ENCODE measurements around the gene CA5A.
"Not testable (repeated sequence)": the region's sequence is repeated elsewhere in the genome, so short reads cannot be mapped to it uniquely, and the experiment has no call there.

Gene CA5A

DNA sequence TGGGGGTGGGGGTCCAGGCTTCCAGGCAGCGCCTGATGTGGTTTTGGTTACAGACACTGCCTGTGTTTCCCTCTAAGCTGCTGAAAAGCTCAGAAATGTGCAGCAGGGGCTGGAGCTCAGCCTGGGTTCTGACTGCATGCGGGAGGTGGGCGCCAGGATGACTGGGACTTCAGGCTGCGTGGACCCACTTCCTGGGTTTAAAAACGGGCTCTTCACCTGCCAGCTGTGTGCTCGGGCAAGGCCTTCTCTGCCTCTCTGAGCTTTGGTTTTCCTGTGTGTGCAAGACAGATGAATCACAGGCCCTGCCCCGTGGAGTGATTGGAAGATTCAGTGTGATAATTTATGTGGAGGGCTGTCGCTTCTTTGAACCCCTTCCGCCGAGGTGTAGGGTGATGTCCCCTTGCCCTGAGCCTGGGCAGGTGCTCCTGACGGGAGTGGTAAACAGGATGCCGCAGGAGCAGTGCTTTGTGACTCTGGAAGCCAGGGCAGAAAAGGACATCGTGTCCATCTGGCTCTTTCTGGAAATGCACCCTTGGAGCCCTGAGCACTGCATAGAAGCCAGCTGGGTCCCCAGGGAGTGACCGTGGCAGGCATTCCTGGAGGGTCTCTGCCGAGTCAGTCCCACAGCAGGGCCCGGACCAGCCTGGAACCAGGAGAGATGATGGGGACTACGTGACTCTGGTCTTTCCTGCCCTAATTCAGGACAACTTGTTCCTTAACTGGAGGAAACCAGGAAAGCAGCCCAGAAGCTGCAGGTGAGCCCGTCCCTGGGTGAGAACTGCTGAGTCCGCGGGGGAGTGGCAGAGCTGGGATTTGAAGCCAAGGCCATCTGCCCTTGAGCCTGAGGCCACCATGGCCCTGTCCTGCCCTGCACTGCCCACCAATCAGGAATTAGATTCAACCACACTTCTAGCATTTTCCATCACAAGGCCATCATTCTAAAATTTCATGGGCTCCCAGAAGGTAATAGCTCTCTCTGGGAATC lies 38.5 kb downstream of the CA5A start:
- in situ Hi-C loops (cut with MboI; ENCODE audit: low sequenced_read_pairs): no loop called here

DNA sequence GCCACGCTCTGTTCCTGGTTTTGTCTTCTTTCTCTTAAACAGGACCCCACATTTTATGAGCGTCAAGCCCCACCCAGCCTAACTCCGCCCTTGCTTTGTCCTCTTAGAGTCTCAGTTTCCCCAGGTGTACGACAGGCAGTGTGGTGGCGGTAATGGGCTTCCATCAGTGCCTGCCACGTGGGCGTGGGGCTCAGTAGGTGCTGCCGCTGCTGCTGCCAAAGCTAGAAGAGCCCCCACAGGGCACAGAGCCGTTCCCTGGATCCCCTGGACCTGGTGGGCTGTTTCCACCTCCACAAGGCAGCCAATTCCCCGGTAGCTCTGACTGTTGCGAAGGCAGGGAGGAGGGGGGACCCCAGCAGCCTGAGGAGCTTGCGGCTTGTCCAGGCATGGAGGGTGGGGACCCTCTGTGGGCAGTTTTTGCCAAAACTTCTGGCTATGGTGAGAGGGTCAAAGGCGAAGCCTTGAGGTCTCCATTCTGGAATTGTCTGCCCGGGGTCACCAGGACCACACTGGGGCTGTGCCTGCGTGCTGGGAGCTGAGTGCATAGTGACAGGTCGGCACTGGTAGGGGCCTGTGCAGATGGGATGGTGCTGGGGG lies 39.3 kb downstream of the CA5A start:
- in situ Hi-C loops (cut with MboI; ENCODE audit: low sequenced_read_pairs): not testable (repeated sequence)

- in situ Hi-C loops (cut with MboI; ENCODE audit: low sequenced_read_pairs): not testable (repeated sequence)
These were observed 40.0 kb downstream of the CA5A start for GRCh38 chr16:87896176-87896890.

GRCh38 chr16:87895641-87896141 lies 40.6 kb downstream of the CA5A start:
- in situ Hi-C loops (cut with MboI; ENCODE audit: low sequenced_read_pairs): no loop called here

- in situ Hi-C loops (cut with MboI; ENCODE audit: low sequenced_read_pairs): not testable (repeated sequence)
These were observed 42.3 kb downstream of the CA5A start for GRCh38 chr16:87894005-87894404.

- in situ Hi-C loops (cut with MboI; ENCODE audit: low sequenced_read_pairs): no loop called here
These were observed 44.6 kb downstream of the CA5A start for GRCh38 chr16:87891764-87892163.

GRCh38 chr16:87889762-87890161 lies 46.6 kb downstream of the CA5A start:
- in situ Hi-C loops (cut with MboI; ENCODE audit: low sequenced_read_pairs): not testable (repeated sequence)

DNA sequence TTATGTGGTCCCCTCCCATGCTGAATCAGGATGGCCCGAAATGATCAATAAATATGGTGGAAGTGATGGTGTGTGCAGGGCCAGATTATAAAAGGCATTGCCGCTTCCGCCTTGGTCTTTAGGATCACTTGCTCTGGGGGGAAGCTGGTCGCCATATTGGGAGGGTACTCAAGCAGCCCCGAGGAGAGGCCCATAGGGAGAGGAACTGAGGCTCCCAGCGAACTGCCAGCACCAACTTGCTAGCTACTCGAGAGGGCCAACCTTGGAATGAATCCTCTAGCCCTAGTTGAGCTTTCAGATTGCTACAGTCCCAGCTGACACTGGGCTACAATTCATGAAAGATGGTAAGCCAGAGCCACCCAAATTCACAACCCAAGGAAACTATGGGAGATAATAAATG lies 48.0 kb downstream of the CA5A start:
- in situ Hi-C loops (cut with MboI; ENCODE audit: low sequenced_read_pairs): not testable (repeated sequence)

- in situ Hi-C loops (cut with MboI; ENCODE audit: low sequenced_read_pairs): not testable (repeated sequence)
These were observed 48.4 kb downstream of the CA5A start for GRCh38 chr16:87887931-87888330.

GRCh38 chr16:87885371-87885967 lies 50.9 kb downstream of the CA5A start:
- in situ Hi-C loops (cut with MboI; ENCODE audit: low sequenced_read_pairs): not testable (repeated sequence)

DNA sequence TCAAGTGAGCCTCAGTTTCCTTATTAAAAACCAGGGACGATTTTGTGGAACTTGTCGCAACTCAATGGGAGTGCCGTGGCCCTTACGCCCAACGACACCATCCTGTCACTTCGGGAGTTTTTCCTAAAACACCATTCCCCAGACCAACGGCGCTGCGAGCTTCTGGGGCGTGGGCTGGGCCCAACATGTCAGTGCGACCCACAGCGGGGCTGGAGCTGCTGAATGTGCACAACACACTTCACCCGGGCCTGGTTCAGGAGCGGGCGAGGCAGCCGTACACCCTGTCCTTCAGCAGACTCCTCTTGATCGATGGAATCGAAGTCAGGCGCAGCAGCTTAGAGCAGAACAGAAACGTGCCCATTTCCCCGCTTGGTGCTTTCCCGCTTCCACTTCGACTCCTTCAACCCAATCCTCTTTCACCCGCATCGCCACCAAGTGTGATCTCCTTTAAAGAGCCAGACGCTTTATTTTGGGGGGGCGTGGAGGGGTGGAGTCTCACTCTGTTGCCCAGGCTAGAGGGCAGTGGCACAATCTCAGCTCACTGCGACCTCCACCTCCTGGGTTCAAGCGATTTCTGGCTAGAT lies 53.8 kb downstream of the CA5A start:
- in situ Hi-C loops (cut with MboI; ENCODE audit: low sequenced_read_pairs): no loop called here

GRCh38 chr16:87881324-87882200 lies 54.8 kb downstream of the CA5A start:
- in situ Hi-C loops (cut with MboI; ENCODE audit: low sequenced_read_pairs): no loop called here

DNA sequence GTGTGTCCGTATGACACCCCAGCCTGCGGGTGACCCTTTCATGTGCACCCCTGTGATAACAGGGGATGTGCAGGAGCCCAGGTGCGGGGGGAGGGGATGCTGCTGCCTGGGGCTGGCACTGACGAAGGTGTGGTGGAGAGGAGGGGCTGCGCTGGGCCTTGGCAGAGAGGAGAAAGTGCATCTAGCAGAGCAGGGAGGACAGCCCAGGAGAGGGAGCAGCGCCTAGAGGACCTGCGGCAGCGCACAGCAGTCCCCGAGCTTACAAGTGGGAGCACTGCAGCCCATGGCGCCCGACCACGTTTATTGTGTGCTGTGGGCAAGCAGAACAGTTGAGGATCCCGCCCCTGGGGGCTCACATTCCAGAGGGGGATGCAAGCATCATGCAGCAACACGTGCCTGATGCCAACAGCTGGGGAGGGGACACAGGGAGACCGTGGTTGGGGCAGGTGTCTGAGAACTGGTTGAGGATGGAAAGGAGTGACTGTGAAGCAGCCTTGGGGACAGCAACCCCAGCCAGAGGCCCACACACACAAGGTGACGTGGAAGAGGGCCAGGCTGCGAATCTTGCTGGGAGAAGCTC lies 56.1 kb downstream of the CA5A start:
- in situ Hi-C loops (cut with MboI; ENCODE audit: low sequenced_read_pairs): no loop called here

DNA sequence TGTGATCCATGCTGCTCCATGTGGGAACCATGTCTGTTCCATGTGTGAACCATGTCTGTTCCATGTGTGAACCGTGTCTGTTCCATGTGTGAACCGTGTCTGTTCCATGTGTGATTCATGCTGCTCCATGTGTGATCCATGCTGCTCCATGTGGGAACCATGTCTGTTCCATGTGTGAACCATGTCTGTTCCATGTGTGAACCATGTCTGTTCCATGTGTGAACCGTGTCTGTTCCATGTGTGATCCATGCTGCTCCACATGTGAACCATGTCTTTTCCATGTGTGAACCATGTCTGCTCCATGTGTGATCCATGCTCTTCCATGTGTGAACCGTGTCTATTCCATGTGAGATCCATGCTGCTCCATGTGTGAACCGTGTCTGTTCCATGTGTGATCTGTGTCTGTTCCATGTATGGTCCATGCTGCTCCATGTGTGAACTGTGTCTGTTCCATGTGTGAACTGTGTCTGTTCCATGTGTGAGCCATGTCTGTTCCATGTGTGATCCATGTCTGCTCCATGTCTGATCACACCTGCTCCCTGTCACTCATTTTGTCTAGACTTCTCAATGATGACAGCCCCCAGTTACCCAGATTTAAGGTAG lies 56.8 kb downstream of the CA5A start:
- in situ Hi-C loops (cut with MboI; ENCODE audit: low sequenced_read_pairs): not testable (repeated sequence)

- in situ Hi-C loops (cut with MboI; ENCODE audit: low sequenced_read_pairs): no loop called here
These were observed 57.6 kb downstream of the CA5A start for GRCh38 chr16:87878704-87879103.

DNA sequence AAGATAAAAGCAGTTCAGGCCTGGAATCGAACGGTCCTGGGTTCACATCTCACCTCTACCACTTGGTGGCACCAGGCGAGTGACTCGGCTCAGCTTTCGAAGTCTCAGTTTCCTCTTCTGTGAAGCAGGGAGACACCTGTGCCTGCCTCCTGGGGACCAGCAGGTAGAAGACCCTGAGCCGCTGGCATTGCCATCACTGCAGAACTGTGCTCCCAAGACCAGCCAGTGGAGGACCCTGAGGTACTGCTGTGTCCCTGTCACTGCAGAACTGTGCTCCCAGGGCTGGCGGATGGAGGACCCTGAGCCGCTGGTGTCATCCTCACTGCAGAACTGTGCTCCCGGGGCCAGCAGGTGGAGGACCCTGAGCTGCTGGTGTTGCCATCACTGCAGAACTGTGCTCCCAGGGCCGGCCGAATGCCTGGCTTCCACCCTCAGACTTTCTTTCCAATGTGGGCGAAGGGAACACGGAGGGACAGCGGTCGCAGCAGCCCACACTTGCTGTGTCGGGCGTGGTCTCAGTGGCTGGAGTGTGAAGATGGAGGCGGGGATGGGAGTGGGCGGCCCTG lies 58.3 kb downstream of the CA5A start:
- in situ Hi-C loops (cut with MboI; ENCODE audit: low sequenced_read_pairs): no loop called here

- in situ Hi-C loops (cut with MboI; ENCODE audit: low sequenced_read_pairs): no loop called here
These were observed 61.5 kb downstream of the CA5A start for GRCh38 chr16:87874639-87875427.

Data from HL-60/S4 treated with phorbol 12-myristate 13-acetate at 8.2 ng/mL for 4 days and 3 days (cell line).